Right atrium auricular region (tissue), 2 donors: Measurements from ENCODE around the gene ZNF784. TPM values are rescaled to one million over a fixed set of nuclear protein-coding genes. Genes with fewer than 3 reads are reported as not detected.

ENCODE experiments used
- DNase-seq: peaks from one replicate; pipeline ENCODE4 v3.0.0-alpha.2; 2019; ENCODE audit warnings: low spot score
- H3K27ac ChIP-seq, 2 donors: fragments of 200-600 bp; sonication (generic); 1 replicate in 1 of 2; 2 replicates in 1 of 2; pipeline ENCODE4 v1.5.1; 2016 to 2019
- H3K27me3 ChIP-seq, 2 donors: fragments of 200-600 bp; sonication (generic); one replicate each; pipeline versions ENCODE4 v1.5.1 to v1.6.0; 2017 to 2019
- H3K36me3 ChIP-seq: fragments of 200-600 bp; sonication (generic); one replicate; pipeline ENCODE4 v1.5.1; 2016
- H3K4me1 ChIP-seq, 2 donors: fragments of 200-600 bp; sonication (generic); one replicate each; pipeline versions ENCODE4 v1.5.1 to v1.6.0; 2017 to 2019
- H3K4me3 ChIP-seq, 2 donors: fragments of 200-600 bp; sonication (generic); 1 replicate in 1 of 2; 2 replicates in 1 of 2; pipeline ENCODE4 v1.5.1; 2017 to 2019; ENCODE audit warnings: mild to moderate bottlenecking in 1 of 2, moderate library complexity in 1 of 2
- H3K9me3 ChIP-seq, 2 donors: fragments of 200-600 bp; sonication (generic); one replicate each; pipeline ENCODE4 v1.5.1; 2019
- CTCF ChIP-seq, 2 donors: fragments of 200-600 bp; sonication (generic); IDR thresholded peaks; one replicate each; pipeline ENCODE4 v1.5.1; 2019; ENCODE audit warnings: antibody characterized with exemption in 2 of 2
- total RNA-seq, 2 donors: library from RNA; depleted of rRNA; stranded (reverse); fragments of >200 nt; gene quantifications; one replicate each; pipeline ENCODE4 v1.1.0, GENCODE V29; 2016

Gene ZNF784
- total RNA-seq, 2 donors from 2014 or later = 7.8 to 10.6 TPM

- Histone ChIP-seq H3K4me3 (no peak overlapping the region), H3K27me3 (no peaks in the 10 kb centered on the region), H3K4me1 (peaks cover 0 to 18% of the 10 kb centered on the region in 2 donors), H3K9me3 (no peaks in the 10 kb centered on the region), H3K27ac (no peak overlapping the region), H3K36me3 (peaks cover 67% of the 10 kb centered on the region)
- peak; percentile 68 for DNase-seq
- TF ChIP-seq CTCF (IDR thresholded peaks at IDR 0.05) = no peak
Observed at GRCh38 chr19:55670280-55671053, 46.1 kb upstream of the ZNF784 start.

GRCh38 chr19:55669418-55670279 lies 45.3 kb upstream of the ZNF784 start:
- Histone ChIP-seq H3K36me3 (peaks cover 68% of the 10 kb centered on the region), H3K9me3 (no peaks in the 10 kb centered on the region), H3K4me1 (peaks cover 0 to 16% of the 10 kb centered on the region in 2 donors), H3K27ac (no peak overlapping the region), H3K27me3 (no peaks in the 10 kb centered on the region), H3K4me3 (no peak overlapping the region)
- no peak for TF ChIP-seq CTCF (IDR thresholded peaks at IDR 0.05)
- DNase-seq = no peak

GRCh38 chr19:55668603-55669348 lies 44.4 kb upstream of the ZNF784 start:
- no peaks in the 10 kb centered on the region for H3K9me3 ChIP-seq
- H3K27ac ChIP-seq = no peak overlapping the region
- no peak for TF ChIP-seq CTCF (IDR thresholded peaks at IDR 0.05)
- H3K4me1 ChIP-seq = peaks cover 0 to 7% of the 10 kb centered on the region in 2 donors
- DNase-seq = no peak
- peaks cover 70% of the 10 kb centered on the region for H3K36me3 ChIP-seq
- no peaks in the 10 kb centered on the region for H3K27me3 ChIP-seq
- no peak overlapping the region for H3K4me3 ChIP-seq

GRCh38 chr19:55667958-55668357 lies 43.6 kb upstream of the ZNF784 start:
- Histone ChIP-seq H3K4me3 (no peak overlapping the region), H3K9me3 (no peaks in the 10 kb centered on the region), H3K36me3 (peaks cover 74% of the 10 kb centered on the region), H3K27ac (no peak overlapping the region), H3K27me3 (no peaks in the 10 kb centered on the region), H3K4me1 (peaks cover 0 to 4% of the 10 kb centered on the region in 2 donors)
- DNase-seq = no peak
- no peak for TF ChIP-seq CTCF (IDR thresholded peaks at IDR 0.05)

- DNase-seq = no peak
- H3K27me3 ChIP-seq = no peaks in the 10 kb centered on the region
Observed at GRCh38 chr19:55667511-55667910, 43.1 kb upstream of the ZNF784 start.

More at GRCh38 chr19:55667511-55667910, 43.1 kb upstream of the ZNF784 start:
- peaks cover 78% of the 10 kb centered on the region for H3K36me3 ChIP-seq
- H3K27ac ChIP-seq = no peak overlapping the region
- H3K4me1 ChIP-seq = peaks cover 0 to 4% of the 10 kb centered on the region in 2 donors
- H3K9me3 ChIP-seq = no peaks in the 10 kb centered on the region
- TF ChIP-seq CTCF (IDR thresholded peaks at IDR 0.05) = no peak
- H3K4me3 ChIP-seq = no peak overlapping the region
